Stomach smooth muscle (tissue), 2 donors: ENCODE measurements around the gene WDFY4.

Experiments
- H3K27ac ChIP-seq: one replicate; pipeline ENCODE4 v1.7.0; 2013; ENCODE audit warnings: mild to moderate bottlenecking, low read length, inconsistent platforms
- H3K27me3 ChIP-seq, 2 donors: one replicate each; pipeline ENCODE4 v1.7.0; 2013; ENCODE audit warnings: low read length in 2 of 2; ENCODE audit not compliant: insufficient read depth in 2 of 2, control insufficient read depth in 1 of 2
- H3K36me3 ChIP-seq, 2 donors: one replicate each; pipeline ENCODE4 v1.7.0; 2013; ENCODE audit warnings: low read length in 2 of 2; ENCODE audit not compliant: control insufficient read depth in 2 of 2, insufficient read depth in 2 of 2
- H3K4me1 ChIP-seq: one replicate; pipeline ENCODE4 v1.7.0; 2013; ENCODE audit warnings: low read length; ENCODE audit not compliant: control insufficient read depth, insufficient read depth
- H3K4me3 ChIP-seq, 2 donors: one replicate each; pipeline ENCODE4 v1.7.0; 2013; ENCODE audit warnings: low read length in 2 of 2
- H3K9ac ChIP-seq, 2 donors: one replicate each; pipeline ENCODE4 v1.7.0; 2013; ENCODE audit warnings: low read length in 2 of 2, mild to moderate bottlenecking in 1 of 2
- H3K9me3 ChIP-seq, 2 donors: one replicate each; pipeline ENCODE4 v1.7.0; 2013; ENCODE audit warnings: low read length in 2 of 2; ENCODE audit not compliant: control insufficient read depth in 2 of 2
- donor health status: healthy.
- donor health status: Pancreatic carcinoma.

The WDFY4 gene

DNA sequence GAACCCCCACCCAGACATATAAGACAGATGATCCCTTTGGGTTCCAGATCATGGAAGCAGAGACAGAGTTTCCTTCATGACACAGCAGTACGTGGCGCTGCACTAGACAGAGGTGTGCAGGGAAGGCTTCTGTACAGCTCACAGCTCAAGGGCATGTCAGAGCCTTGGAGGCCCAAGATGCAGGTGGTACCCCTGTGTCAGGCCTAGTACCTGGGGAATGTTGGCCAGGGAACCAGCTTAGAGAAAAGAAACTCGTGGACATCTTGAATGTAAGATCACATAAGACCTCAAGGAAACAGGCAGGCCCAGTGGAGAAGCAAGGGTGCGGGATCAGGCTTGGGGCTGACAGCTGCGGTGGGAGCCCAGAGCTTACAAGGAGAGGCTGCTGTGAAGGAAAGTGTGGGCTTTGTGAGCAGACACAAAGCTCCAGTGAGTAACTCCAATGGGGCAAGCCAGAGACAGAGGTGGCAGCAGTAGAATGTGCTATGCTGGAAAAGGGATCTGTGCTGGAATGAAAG lies 91.4 kb downstream of the WDFY4 start:
- H3K4me1 ChIP-seq = no peaks in the 10 kb centered on the region
- H3K36me3 ChIP-seq = no peaks in the 10 kb centered on the region
- no peak overlapping the region for H3K27ac ChIP-seq
- no peak overlapping the region for H3K4me3 ChIP-seq
- H3K9ac ChIP-seq = no peak overlapping the region
- no peaks in the 10 kb centered on the region for H3K27me3 ChIP-seq
- no peaks in the 10 kb centered on the region for H3K9me3 ChIP-seq

GRCh38 chr10:48776528-48776927 lies 91.9 kb downstream of the WDFY4 start:
- Histone ChIP-seq H3K9me3 (no peaks in the 10 kb centered on the region), H3K4me3 (no peak overlapping the region), H3K4me1 (no peaks in the 10 kb centered on the region), H3K36me3 (no peaks in the 10 kb centered on the region), H3K27ac (no peak overlapping the region), H3K27me3 (no peaks in the 10 kb centered on the region), H3K9ac (no peak overlapping the region)

DNA sequence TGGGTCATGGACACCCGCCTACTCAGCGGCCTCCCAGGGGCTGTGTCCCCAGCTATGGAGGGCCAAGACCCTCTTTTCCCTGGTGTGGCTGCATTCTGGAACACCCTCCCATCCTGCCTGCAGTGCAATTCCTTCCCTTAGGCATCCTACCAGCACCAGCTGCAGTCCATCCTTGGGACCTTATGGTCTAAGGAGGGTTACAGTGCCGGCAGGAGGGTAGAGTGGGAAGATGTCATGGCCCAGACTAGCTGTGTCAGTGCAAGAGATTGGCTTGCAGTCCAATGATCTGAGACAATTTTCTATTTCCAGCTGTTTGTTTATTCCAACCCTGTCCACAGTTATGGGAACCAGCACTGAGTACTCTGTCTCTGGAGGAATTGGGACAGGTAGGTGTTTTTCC lies 92.4 kb downstream of the WDFY4 start:
- no peaks in the 10 kb centered on the region for H3K36me3 ChIP-seq
- H3K4me3 ChIP-seq = no peak overlapping the region
- H3K27me3 ChIP-seq = no peaks in the 10 kb centered on the region
- H3K27ac ChIP-seq = no peak overlapping the region
- H3K4me1 ChIP-seq = no peaks in the 10 kb centered on the region
- no peaks in the 10 kb centered on the region for H3K9me3 ChIP-seq
- no peak overlapping the region for H3K9ac ChIP-seq

DNA sequence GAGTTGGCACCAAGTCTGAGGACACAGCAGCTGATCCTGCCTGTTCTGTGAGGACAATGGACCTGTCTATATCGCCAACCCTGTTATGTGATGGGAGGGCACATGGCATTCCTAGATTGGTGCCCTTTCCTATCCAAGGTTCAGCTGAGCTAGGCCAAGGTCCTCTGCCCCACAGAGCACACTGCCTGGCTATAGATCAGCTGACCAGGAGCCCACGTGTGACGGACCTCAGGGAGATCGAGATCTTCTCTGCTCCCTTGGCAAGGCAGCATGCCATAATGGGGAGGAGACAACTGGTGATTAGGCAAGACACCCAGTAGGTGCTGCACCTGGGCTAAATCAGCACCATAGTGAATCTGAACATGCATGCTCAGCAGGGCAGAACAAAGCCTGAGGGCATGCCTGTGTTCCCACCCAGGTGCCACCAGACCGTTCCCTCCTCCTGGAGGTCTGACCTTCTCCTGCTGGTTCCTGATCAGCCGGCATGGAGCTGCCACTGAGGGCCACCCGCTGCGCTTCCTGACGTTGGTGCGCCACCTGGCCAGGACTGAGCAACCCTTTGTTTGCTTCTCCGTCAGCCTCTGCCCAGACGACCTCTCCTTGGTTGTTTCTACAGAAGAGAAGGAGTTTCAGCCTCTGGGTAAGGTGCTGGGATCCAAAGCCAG lies 93.7 kb downstream of the WDFY4 start:
- Histone ChIP-seq H3K4me3 (no peak overlapping the region), H3K36me3 (no peaks in the 10 kb centered on the region), H3K9me3 (no peaks in the 10 kb centered on the region), H3K27me3 (no peaks in the 10 kb centered on the region), H3K4me1 (no peaks in the 10 kb centered on the region), H3K9ac (no peak overlapping the region), H3K27ac (no peak overlapping the region)

DNA sequence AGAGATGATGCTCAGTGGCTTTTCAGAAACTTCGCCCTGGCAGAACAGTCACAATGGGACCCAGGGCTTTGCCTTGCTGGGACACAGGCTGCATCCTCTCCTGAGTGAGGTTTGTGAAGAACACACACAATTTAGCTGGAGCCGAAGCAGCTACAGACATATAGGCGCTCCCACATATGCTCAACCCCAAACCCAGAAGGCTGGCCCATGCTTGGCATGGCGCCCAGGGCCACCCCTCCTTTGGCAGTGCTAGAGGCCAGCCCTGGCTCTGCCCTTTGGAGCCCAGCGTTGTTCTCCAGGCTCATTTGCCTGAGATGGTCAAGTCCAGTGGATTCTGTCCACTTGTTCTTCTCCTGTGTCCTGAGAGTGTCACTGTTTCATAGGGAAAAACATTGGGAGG lies 94.4 kb downstream of the WDFY4 start:
- no peak overlapping the region for H3K27ac ChIP-seq
- H3K4me1 ChIP-seq = no peaks in the 10 kb centered on the region
- no peak overlapping the region for H3K4me3 ChIP-seq
- H3K27me3 ChIP-seq = no peaks in the 10 kb centered on the region
- H3K36me3 ChIP-seq = no peaks in the 10 kb centered on the region
- H3K9me3 ChIP-seq = no peaks in the 10 kb centered on the region
- H3K9ac ChIP-seq = no peak overlapping the region

DNA sequence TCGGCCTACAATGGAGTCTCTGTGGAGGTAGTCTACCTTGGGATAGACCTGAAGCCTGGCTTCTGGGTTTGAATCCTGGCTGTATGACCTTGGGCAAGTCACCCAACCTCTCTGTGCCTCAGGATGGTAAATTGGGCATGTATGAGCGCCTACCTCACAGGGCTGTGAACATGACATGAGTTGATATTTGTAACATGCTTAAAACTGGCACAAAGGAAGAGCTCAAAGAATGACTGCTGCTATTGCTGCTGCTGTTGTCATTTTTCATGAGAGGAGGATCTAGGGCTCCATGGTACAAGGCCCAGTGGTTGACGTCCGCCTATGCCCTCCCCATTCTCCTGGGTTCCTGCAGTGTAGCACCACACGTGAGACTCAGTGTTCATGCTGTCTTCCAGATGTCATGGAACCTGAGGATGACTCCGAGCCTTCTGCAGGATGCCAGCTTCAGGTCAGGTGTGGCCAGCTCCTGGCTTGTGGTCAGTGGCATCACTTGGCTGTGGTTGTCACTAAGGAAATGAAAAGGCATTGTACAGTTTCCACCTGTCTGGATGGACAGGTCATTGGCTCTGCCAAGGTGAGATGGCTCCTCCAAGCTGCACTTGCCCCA lies 95.0 kb downstream of the WDFY4 start:
- Histone ChIP-seq H3K27ac (no peak overlapping the region), H3K9me3 (no peaks in the 10 kb centered on the region), H3K9ac (no peak overlapping the region), H3K36me3 (no peaks in the 10 kb centered on the region), H3K4me1 (no peaks in the 10 kb centered on the region), H3K27me3 (no peaks in the 10 kb centered on the region), H3K4me3 (no peak overlapping the region)

- Histone ChIP-seq H3K9ac (no peak overlapping the region), H3K4me1 (no peaks in the 10 kb centered on the region), H3K27me3 (no peaks in the 10 kb centered on the region), H3K36me3 (no peaks in the 10 kb centered on the region), H3K4me3 (no peak overlapping the region), H3K9me3 (no peaks in the 10 kb centered on the region), H3K27ac (no peak overlapping the region)
Measured at GRCh38 chr10:48780341-48780740, 95.7 kb downstream of the WDFY4 start.

DNA sequence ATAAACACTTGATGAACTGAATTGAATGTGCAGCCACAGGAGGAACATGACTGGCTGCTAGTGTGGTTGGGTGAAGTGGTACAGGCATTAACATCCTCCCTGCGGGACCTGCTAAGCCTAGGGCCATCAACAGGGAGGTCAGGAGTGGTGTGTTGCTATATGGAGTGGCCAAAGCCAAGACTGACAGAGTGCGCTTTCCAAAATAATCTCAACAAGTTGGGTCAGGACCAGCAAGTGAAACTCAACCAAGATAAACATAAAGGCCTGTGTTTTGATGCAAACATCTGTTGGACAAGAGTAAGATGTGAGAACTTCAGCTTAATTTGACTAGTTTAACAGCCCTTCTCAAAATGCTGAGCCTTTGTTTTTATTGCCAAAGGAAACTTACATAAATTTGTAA lies 97.7 kb downstream of the WDFY4 start:
- Histone ChIP-seq H3K9me3 (no peaks in the 10 kb centered on the region), H3K4me3 (no peak overlapping the region), H3K36me3 (no peaks in the 10 kb centered on the region), H3K27me3 (no peaks in the 10 kb centered on the region), H3K4me1 (no peaks in the 10 kb centered on the region), H3K27ac (no peak overlapping the region), H3K9ac (no peak overlapping the region)

- H3K9me3 ChIP-seq = peaks cover 0 to 3% of the 10 kb centered on the region in 2 donors
Measured at GRCh38 chr10:48784031-48784430, 99.4 kb downstream of the WDFY4 start.

DNA sequence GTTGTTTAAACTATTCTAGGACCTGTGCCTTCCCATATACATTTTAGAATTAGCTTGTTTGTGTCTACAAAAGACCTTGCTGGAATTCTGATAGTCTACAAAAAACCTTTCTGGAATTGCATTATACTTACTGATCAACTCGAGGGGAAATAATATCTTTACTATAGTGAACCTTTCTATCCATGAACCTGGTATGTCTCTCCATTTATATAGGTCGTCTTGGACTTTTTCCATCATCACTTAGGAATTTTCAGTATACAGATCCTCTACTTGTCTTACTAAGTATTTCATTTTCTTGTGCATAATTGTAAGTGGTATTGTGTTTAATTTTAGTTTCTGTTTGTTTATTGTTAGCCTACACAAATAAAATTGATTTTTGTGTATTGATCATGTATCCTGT lies 101.1 kb downstream of the WDFY4 start:
- H3K36me3 ChIP-seq = no peaks in the 10 kb centered on the region
- peaks cover 0 to 3% of the 10 kb centered on the region in 2 donors for H3K27me3 ChIP-seq
- no peak overlapping the region for H3K9ac ChIP-seq
- H3K4me1 ChIP-seq = no peaks in the 10 kb centered on the region
- H3K4me3 ChIP-seq = no peak overlapping the region
- H3K27ac ChIP-seq = no peak overlapping the region
- H3K9me3 ChIP-seq = peaks cover 0 to 5% of the 10 kb centered on the region in 2 donors

More at GRCh38 chr10:48784031-48784430, 99.4 kb downstream of the WDFY4 start:
- Histone ChIP-seq H3K36me3 (no peaks in the 10 kb centered on the region), H3K27me3 (no peaks in the 10 kb centered on the region), H3K9ac (no peak overlapping the region), H3K4me1 (no peaks in the 10 kb centered on the region), H3K4me3 (no peak overlapping the region), H3K27ac (no peak overlapping the region)

DNA sequence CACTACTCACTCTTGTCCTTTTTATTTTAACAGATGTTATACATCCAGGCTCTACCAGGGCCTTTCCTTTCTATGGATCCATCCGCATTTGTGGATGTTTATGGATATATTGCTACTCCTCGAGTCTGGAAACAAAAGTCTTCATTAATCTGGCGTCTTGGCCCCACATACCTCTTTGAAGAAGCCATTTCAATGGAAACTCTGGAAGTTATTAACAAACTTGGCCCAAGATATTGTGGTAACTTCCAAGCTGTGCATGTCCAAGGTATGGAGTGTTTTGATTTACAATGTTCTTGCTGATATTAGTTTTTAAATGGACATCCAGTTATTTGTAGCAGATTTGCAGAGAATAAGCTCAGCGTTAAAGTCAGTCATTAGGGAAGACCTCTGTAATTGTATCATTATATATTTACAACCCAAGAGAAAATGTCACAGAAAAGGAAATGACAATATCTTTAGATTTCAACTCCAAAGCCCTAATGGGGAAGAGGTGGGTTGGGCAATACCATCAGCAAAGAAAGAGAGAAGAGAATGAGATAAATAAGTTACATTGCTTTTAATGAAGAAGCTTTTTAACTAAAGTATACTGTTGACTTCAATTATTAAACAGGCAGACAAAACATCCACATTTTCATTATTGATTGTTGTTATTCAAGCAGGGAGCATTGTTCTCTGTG lies 102.1 kb downstream of the WDFY4 start:
- no peak overlapping the region for H3K4me3 ChIP-seq
- H3K9me3 ChIP-seq = peaks cover 0 to 5% of the 10 kb centered on the region in 2 donors
- H3K36me3 ChIP-seq = no peaks in the 10 kb centered on the region
- no peak overlapping the region for H3K9ac ChIP-seq
- H3K4me1 ChIP-seq = no peaks in the 10 kb centered on the region
- no peak overlapping the region for H3K27ac ChIP-seq
- H3K27me3 ChIP-seq = peaks cover 0 to 3% of the 10 kb centered on the region in 2 donors
